NCI-H146 (cell line): ENCODE measurements around the gene MLEC.

Source experiments
- DNase-seq: peaks from one replicate; lab custom pipeline; 2025; lab: John Stamatoyannopoulos, UW

MLEC gene

DNA sequence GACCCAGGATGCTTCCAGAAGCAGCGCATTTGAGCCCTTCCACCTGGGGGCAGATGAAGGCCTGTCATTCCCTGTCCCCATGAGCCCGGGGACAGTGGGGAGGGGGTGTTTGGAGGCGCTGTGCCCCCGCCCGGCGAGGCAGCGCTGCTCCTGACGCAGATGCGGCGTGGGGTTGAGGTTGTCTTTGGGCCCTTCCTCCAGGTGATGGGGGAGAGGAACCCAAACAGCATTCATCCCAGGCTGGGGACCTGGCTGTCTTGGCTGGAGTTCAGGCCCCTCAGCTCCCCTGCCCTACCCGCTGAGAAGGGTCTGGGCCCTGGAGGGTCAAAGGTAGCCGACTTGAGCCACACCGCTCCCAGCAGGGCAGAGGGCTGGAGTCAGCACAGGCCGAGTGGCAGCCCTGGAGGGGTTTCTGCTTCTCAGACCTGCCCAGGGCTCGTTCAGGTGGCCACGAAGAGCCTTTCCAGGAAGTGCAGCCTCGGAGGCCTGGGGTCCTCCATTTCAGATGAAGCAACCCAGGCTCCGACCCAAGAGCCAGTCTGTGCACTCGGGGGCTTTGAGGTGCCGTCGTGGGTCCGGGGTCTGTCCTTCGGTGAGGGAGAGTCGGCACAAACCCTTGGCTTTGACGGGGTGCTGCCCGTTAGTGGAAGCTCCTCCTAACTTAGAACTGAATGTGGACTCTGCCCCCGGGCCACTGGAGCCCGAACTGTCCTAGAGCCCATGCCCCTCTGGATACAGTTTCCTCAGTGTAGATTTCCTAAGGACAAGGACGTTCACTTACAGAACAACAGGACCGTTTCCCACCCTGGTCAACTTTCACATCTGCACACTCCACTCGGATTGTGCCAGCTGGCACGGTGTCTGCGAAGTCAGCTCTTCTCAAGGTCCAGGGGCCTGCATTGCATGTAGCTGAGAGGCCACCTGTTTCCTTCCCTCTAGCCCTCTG lies 54.8 kb downstream of the MLEC start:
- no peak for DNase-seq

DNA sequence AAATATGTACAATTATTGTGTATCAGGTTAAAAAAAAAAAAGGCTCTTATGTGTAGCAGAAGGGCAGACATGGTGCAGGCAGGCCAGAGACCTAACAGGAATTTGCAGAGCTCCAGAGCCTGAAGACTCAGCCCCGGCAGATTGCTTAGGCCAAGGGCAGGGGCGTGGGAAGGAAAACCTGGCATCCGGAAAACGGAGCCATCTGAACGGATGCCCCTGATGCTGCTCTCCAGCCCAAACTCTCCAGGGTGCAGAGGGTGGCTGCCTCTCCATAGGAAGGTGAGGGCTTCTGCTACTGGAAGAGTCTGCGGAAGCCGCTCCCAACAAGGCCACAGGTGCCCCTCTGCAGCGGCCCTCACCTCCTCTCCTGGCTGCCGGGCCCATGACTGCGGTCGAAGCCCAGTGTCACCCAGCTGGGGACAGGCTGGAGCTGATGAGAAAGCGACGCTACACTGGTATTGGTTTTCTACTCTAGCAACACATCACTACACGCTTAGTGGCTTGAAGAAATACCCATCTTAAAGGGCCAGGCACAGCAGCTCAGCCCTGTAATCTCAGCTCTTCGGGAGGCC lies 58.1 kb downstream of the MLEC start:
- DNase-seq: no peak

GRCh38 chr12:120748242-120748641 lies 61.3 kb downstream of the MLEC start:
- DNase-seq: no peak

DNA sequence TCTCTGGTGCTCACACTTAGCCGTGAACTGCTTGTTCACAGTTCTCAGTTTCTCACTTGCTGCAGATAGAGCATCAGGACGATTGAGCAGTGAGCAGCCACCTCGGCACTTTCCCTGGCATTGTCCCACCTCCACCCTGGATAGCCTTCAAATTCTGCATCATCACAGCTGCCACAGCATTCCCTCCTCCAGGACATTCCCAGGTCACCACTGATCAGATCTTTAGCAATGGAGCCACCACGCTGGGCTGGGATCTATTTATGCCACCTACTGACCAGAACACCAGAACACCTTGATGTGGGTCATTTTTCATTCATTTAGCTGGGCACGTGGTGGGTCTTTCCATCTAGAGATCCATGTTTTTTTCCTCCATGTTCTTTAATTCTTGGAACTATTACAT lies 62.3 kb downstream of the MLEC start:
- DNase-seq: no peak

- no peak for DNase-seq
Measured at GRCh38 chr12:120750806-120751205, 63.9 kb downstream of the MLEC start.

DNA sequence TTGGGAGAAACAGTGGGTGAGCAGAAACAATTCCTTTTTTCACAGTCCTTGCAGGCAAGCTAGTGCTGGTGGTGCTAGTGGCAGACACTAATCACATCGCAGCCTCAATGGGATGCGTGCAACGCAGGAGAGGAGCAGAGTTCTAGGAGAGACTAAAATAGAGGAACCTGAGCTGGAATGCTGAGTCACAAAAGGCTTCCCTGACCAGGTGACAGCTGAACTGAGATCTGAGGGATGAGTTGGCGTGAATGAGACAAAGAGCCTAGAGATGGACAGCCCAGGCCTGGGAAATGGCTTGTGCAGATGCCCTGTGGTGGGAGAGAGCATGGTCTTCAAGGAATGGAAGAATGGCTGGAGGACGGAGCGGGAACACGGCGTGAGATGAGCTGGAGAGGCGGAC lies 64.4 kb downstream of the MLEC start:
- DNase-seq: no peak
